KG1 (cell line): ENCODE results near the gene KIAA1191.
"Not testable (repeated sequence)": the region's sequence is repeated elsewhere in the genome, so short reads cannot be mapped to it uniquely, and the experiment has no call there.

ENCODE experiments used
- DNase-seq: peaks from one replicate; lab custom pipeline; 2025; lab: John Stamatoyannopoulos, UW

The KIAA1191 gene

GRCh38 chr5:176361437-176362232 is at the start of gene KIAA1191:
TSS of gene KIAA1191 (minus strand) at chr5:176361764. CDS start at chr5:176359508, 2,256 bp downstream.
- DNase-seq, result peak; percentile 84

DNA sequence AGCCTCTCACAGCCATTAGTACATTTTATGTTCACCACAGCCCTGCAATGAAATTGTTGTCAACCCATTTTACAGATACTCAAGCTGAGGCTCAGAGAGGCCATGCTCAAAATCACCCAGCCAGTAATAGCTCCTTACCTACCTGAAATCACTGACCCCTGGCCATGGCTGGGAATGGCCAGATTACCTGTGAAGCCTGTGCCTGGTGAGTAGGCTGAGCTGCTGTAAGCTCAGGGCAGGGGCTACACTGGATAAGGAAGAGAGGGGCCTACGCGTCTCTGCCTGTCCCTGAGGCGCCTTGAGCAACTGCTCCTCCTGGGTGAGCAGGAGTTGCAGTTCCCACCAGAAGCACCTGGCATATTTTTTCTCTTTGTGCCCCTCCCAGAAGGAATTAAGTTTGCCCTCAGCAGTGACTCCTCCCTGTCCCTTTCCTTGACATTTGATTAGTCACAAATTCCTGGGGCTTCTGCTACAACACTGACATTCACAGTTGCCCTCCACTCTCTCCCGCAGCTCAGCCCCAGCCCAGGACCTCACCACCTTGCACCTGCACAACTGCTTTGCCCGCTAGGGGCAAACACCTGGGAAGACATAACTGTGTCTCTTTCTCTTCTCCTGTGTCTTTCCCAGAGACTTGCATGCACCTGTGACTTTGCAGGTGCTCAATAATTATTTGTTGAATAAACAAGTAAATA is 49.1 kb upstream of the KIAA1191 start:
- no peak for DNase-seq

GRCh38 chr5:176409765-176410164 is 48.2 kb upstream of the KIAA1191 start:
- no peak for DNase-seq

DNA sequence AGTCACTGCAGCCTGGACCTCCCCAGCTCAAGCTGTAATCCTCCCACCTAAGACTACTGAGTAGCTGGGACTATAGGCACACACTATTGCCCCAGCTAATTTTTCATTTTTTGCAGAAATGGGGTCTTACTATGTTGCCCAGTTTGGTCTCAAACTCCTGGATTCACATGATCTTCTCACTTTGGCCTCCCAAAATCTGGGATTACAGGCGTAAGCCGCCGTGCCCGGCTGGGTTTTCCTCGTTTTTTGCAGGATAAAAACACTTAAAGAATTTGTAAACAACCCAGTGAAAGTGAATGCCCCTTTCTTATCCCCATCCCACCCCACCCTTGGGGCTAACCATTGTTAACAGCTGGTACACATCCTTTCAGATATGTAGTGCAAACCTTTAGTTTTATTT is 47.0 kb upstream of the KIAA1191 start:
- DNase-seq, result no peak

DNA sequence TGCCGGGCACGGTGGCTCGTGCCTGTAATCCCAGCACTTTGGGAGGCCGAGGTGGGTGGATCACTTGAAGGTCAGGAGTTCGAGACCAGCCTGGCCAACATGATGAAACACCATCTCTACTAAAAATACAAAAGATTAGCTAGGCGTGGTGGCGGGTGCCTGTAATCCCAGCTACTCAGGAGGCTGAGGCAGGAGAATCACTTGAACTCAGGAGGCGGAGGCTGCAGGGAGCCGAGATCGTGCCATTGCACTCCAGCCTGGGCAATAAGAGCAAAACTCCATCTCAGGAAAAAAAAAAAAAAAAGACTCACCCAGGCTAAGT is 46.6 kb upstream of the KIAA1191 start:
- DNase-seq, result not testable (repeated sequence)

DNA sequence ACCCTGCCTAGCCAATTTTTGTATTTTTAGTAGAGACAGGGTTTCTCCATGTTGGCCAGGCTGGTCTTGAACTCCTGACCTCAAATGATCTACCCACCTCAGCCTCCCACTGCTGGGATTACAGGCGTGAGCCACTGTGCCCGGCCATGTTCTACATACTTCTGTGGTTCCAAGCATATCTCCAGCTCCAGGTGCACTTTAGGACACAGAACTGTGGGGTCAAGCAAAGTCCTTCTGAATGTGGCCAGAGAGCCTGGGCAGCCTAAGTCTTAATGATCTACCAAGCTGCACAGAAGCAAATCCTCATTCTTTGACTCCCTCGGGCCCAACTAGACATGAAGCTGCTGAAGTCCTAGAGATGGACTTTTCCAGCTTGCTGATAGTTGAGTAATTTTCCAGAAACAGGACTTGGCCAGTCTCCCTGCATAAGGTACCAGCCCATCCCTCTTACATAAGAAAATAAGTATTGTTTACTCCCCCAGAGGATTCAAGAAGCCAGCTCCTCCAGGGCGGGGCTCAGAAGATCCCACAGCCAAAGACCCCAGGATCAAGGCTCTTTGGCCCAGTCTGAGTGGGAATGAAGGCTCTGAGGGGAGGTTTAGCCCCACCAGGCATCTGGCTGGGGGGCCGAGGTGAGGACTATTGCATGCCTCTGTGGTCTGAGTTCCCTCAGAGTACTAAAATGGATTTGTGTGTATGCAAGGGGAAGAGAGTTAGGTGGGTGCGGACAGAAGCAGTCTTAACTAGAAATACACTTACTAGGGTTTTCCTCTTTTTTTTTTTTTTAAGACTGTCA is 46.1 kb upstream of the KIAA1191 start:
- no peak for DNase-seq

DNA sequence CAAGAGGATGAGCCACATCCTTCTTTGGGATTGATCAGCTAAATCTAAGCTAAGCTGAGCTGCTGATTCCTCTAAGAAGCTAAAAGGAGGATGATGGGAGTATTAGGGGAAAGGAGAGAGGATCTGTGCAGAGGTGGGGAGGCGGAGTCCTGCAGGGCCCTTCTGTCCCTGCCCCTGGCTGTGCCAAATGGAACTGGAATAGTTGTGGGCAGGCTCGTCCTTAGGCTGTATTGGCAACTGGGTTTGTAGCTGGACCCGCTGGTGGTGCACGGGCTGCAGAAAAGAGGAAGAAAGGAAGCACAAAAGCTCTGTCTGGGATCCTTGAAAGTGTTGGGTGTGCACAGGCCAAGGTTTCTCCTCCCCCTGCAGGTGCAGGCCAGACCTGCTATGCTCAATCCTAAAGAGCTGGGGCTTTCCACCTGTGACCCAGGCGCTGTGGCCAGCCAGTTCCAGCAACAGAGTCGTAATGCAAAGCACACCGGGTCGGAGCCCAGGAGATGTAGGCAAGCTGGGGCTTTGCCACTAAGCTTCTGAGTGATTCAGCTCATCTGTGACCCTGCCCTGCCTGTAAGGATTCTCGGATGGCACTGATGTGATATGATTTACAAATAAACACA is 45.0 kb upstream of the KIAA1191 start:
- DNase-seq, result no peak

DNA sequence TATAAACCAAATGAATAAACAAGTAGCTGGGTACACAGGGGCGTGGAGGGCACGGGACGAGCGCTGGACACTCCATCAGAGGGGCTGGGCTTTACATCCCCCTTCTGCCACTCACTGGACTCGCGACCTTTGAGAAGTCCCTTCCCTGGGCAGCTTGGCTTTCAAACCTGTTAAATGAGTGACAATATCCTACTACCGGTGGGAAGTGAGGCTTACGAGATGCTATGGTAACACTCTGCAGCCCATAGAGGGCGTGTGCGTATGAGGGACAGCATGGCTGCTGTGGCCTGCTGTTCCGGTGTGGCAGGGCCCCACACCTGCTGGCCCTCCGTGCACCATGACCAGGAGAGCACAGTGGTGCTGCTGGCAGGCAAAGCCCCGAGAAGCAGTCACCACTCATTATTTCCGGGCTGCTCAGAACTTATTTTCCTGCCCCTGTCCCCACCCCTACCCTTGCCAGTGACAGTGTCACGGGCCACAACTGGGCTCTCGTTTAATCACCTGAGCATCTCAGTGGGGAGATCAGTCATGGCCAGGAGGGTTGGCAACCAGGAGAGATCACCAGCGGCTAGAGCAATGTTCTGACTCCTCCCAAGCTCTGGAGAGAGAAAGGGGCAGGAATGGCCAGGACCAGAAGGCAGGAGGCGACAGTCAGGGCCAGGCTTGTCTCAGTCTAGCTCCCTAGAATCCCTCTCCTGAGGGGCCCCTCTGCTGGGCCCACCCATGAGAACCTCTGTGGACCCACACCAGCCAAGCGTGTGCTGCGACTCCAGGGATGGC is 44.3 kb upstream of the KIAA1191 start:
- DNase-seq, result no peak

GRCh38 chr5:176401281-176402205 is 40.0 kb upstream of the KIAA1191 start:
- DNase-seq, result no peak

- DNase-seq, result no peak
Observed at GRCh38 chr5:176400382-176401156, 39.0 kb upstream of the KIAA1191 start.

DNA sequence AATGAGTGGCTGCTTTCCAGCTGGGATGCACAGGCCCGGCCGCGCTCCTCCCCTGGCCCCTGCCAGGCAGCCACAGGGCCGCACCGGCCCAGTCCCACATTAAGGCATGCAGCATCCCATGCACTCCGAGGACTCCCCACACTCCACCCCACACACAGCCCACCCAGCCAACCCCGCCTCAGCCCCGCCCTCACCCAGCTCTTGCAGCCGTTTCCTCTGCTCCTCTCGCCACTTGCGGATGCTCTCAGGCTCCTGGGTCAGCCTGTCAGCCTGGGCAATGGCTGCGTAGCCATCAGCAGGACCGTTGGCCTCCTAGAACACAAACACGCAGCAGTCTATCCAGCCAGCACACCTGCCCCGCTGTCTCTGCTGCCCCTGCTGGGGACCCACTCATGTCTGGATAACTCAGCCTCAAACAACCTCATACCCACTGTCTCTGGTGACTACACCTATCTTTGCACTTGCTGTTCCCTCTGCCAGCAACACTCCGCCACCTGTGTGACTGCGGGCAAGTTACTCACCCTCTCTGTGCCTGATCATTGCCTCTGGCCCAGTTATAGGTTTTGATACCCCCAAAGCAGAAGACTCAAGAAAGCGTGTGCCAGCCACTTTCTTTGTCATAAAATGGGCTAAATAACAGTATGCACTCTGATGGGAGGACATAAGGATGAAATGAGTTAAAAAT is 36.3 kb upstream of the KIAA1191 start:
- no peak for DNase-seq

- no peak for DNase-seq
Observed at GRCh38 chr5:176396330-176396729, 34.8 kb upstream of the KIAA1191 start.

- DNase-seq, result no peak
Observed at GRCh38 chr5:176394881-176395675, 33.5 kb upstream of the KIAA1191 start.

DNA sequence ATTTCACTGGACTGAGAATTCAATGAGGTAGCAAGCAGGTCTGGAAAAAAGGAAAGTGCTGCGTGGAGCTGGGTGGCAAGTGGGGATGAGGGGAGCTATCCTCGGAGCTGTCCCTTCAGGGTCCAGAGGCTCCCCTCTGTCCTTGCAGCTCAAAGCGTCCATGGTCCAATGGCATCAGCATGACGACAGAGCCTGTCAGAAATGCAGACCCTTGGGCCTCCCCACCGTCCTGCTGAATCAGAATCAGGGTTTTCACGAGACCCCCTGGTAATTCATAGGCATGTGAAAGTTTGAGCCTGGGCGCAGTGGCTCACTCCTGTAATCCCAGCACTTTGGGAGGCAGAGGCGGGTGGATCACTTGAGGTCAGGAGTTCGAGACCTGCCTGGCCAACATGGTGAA is 32.5 kb upstream of the KIAA1191 start:
- no peak for DNase-seq

- no peak for DNase-seq
Observed at GRCh38 chr5:176392526-176392925, 31.0 kb upstream of the KIAA1191 start.

GRCh38 chr5:176391999-176392398 is 30.4 kb upstream of the KIAA1191 start:
- no peak for DNase-seq

- DNase-seq, result no peak
Observed at GRCh38 chr5:176391479-176391878, 29.9 kb upstream of the KIAA1191 start.
